ENCODE data around the gene IL37. TPM values are rescaled to one million over a fixed set of nuclear protein-coding genes. Genes with fewer than 3 reads are reported as not detected.

The IL37 gene
- total and polyA plus RNA-seq, 4 donors, result not detected

- H3K4me3 ChIP-seq (ENCODE audit: low read length in 2 of 2), result no peak overlapping the region
- H3K27ac ChIP-seq (ENCODE audit: low read depth in 1 of 2, low read length in 2 of 2), result no peak overlapping the region
- no peaks in the 10 kb centered on the region for H3K36me3 ChIP-seq (ENCODE audit: control insufficient read depth in 1 of 2, insufficient read depth in 2 of 2, low read length in 1 of 2)
- ATAC-seq (ENCODE audit: low FRiP score) (no peak), DNase-seq (no peak)
- intact Hi-C loops (cut with DNase I), result no loop called here
- WGBS, 2 donors, result 80 to 85% methylated on average over 4 of the region's 4 CpGs
- no peaks in the 10 kb centered on the region for H3K4me1 ChIP-seq (ENCODE audit: control insufficient read depth in 1 of 2, insufficient read depth in 2 of 2, low read length in 2 of 2)
- H3K27me3 ChIP-seq (ENCODE audit: control insufficient read depth in 1 of 2, insufficient read depth in 2 of 2, low read length in 1 of 2), result no peaks in the 10 kb centered on the region
- peaks cover 1% of the 10 kb centered on the region for H3K9me3 ChIP-seq (ENCODE audit: control insufficient read depth, low read length)
Measured at GRCh38 chr2:112876971-112877361, 34.0 kb upstream of the IL37 start.

GRCh38 chr2:112877423-112877822, 33.5 kb upstream of the IL37 start:
- H3K27me3 ChIP-seq (ENCODE audit: control insufficient read depth in 1 of 2, insufficient read depth in 2 of 2, low read length in 1 of 2), result no peaks in the 10 kb centered on the region
- H3K27ac ChIP-seq (ENCODE audit: low read depth in 1 of 2, low read length in 2 of 2), result no peak overlapping the region
- intact Hi-C loops (cut with DNase I), result no loop called here
- DNase-seq, result no peak
- H3K4me1 ChIP-seq (ENCODE audit: control insufficient read depth in 1 of 2, insufficient read depth in 2 of 2, low read length in 2 of 2), result no peaks in the 10 kb centered on the region
- H3K36me3 ChIP-seq (ENCODE audit: control insufficient read depth in 1 of 2, insufficient read depth in 2 of 2, low read length in 1 of 2), result no peaks in the 10 kb centered on the region
- ATAC-seq (ENCODE audit: low FRiP score), result no peak
- 91 to 92% methylated on average over 6 of the region's 6 CpGs for WGBS, 2 donors
- no peak overlapping the region for H3K4me3 ChIP-seq (ENCODE audit: low read length in 2 of 2)
- H3K9me3 ChIP-seq (ENCODE audit: control insufficient read depth, low read length), result peaks cover 1% of the 10 kb centered on the region

- intact Hi-C loops (cut with DNase I), result no loop called here
- Histone ChIP-seq H3K4me3 (ENCODE audit: low read length in 2 of 2) (no peak overlapping the region), H3K36me3 (ENCODE audit: control insufficient read depth in 1 of 2, insufficient read depth in 2 of 2, low read length in 1 of 2) (no peaks in the 10 kb centered on the region), H3K4me1 (ENCODE audit: control insufficient read depth in 1 of 2, insufficient read depth in 2 of 2, low read length in 2 of 2) (no peaks in the 10 kb centered on the region), H3K27ac (ENCODE audit: low read depth in 1 of 2, low read length in 2 of 2) (no peak overlapping the region), H3K9me3 (ENCODE audit: control insufficient read depth, low read length) (no peaks in the 10 kb centered on the region), H3K27me3 (ENCODE audit: control insufficient read depth in 1 of 2, insufficient read depth in 2 of 2, low read length in 1 of 2) (no peaks in the 10 kb centered on the region)
- DNase-seq (no peak), ATAC-seq (ENCODE audit: low FRiP score) (no peak)
- WGBS, 2 donors, result 94% methylated on average over 6 of the region's 6 CpGs
Measured at GRCh38 chr2:112879491-112880041, 31.4 kb upstream of the IL37 start.

DNA sequence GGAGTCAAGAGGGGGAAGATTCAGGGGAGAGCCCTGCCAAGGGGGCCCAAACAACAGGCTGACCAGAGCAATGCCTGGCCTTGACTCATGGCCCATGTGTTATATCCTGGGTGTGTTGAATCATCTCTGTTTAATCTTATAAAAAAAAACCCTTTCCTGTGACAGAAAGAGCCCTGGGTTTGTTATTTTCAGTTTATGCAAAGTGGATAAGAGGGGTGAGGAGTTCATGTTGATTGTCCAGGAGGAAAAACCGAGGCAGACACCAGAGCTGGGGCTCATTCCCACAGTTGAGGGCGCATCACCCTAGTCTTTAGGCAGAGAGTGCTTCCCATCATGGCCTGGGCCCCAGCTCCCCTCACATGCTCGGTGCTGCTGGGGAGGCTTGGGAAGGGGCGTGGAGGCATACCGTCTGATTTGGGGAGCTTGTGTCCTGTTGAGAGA, 30.9 kb upstream of the IL37 start:
- H3K4me1 ChIP-seq (ENCODE audit: control insufficient read depth in 1 of 2, insufficient read depth in 2 of 2, low read length in 2 of 2), result no peaks in the 10 kb centered on the region
- no peak overlapping the region for H3K4me3 ChIP-seq (ENCODE audit: low read length in 2 of 2)
- H3K36me3 ChIP-seq (ENCODE audit: control insufficient read depth in 1 of 2, insufficient read depth in 2 of 2, low read length in 1 of 2), result no peaks in the 10 kb centered on the region
- H3K9me3 ChIP-seq (ENCODE audit: control insufficient read depth, low read length), result no peaks in the 10 kb centered on the region
- no peak overlapping the region for H3K27ac ChIP-seq (ENCODE audit: low read depth in 1 of 2, low read length in 2 of 2)
- intact Hi-C loops (cut with DNase I), result no loop called here
- ATAC-seq (ENCODE audit: low FRiP score) (no peak), DNase-seq (no peak)
- 82 to 87% methylated on average over 5 of the region's 5 CpGs for WGBS, 2 donors
- H3K27me3 ChIP-seq (ENCODE audit: control insufficient read depth in 1 of 2, insufficient read depth in 2 of 2, low read length in 1 of 2), result no peaks in the 10 kb centered on the region

GRCh38 chr2:112880696-112881095, 30.3 kb upstream of the IL37 start:
- intact Hi-C loops (cut with DNase I), result no loop called here
- ATAC-seq (ENCODE audit: low FRiP score), result no peak
- no peak overlapping the region for H3K4me3 ChIP-seq (ENCODE audit: low read length in 2 of 2)
- H3K36me3 ChIP-seq (ENCODE audit: control insufficient read depth in 1 of 2, insufficient read depth in 2 of 2, low read length in 1 of 2), result no peaks in the 10 kb centered on the region
- H3K27me3 ChIP-seq (ENCODE audit: control insufficient read depth in 1 of 2, insufficient read depth in 2 of 2, low read length in 1 of 2), result no peaks in the 10 kb centered on the region
- no peaks in the 10 kb centered on the region for H3K9me3 ChIP-seq (ENCODE audit: control insufficient read depth, low read length)
- 15 to 25% methylated on average over 7 of the region's 7 CpGs for WGBS, 2 donors
- no peak for DNase-seq
- H3K27ac ChIP-seq (ENCODE audit: low read depth in 1 of 2, low read length in 2 of 2), result no peak overlapping the region
- H3K4me1 ChIP-seq (ENCODE audit: control insufficient read depth in 1 of 2, insufficient read depth in 2 of 2, low read length in 2 of 2), result no peaks in the 10 kb centered on the region

DNA sequence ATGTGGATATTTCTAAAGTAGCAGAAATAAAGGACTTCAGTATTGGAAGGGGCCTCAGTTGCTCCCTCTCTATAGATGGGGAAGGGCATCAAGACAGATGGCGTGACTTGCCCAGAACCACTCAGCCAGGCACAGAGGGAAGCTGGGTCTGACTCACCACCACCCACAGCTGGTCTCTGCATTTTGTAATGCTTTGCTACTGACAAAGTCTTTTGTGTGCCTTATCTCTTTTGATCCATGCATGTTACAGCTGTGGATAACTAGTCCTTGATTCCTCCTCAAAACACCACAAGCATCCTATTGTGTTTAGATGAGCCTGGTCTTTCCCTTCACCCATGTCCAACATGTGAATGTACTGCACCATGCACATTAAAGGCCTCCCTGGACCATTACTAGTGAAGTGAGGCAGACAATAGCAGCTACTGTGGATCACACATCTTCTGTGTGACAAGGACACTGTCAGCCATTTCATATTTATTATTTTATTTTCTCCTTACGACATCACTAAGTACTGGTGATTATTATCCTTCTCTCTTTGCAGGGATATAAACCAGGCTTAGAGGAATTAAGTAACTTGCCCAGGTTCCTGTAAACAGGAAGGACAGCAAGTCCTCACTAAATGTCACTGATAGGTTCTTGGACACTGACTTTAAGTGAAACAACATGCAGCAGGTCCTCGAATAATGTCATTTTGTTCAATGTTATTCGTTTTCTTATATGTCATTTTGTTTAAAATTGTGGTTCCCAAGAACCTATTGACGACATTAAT, 29.6 kb upstream of the IL37 start:
- H3K36me3 ChIP-seq (ENCODE audit: control insufficient read depth in 1 of 2, insufficient read depth in 2 of 2, low read length in 1 of 2), result no peaks in the 10 kb centered on the region
- H3K27me3 ChIP-seq (ENCODE audit: control insufficient read depth in 1 of 2, insufficient read depth in 2 of 2, low read length in 1 of 2), result no peaks in the 10 kb centered on the region
- intact Hi-C loops (cut with DNase I), result no loop called here
- H3K4me1 ChIP-seq (ENCODE audit: control insufficient read depth in 1 of 2, insufficient read depth in 2 of 2, low read length in 2 of 2), result no peaks in the 10 kb centered on the region
- DNase-seq (peak in 1 of 2 donors; percentile 62), ATAC-seq (ENCODE audit: low FRiP score) (no peak)
- H3K9me3 ChIP-seq (ENCODE audit: control insufficient read depth, low read length), result no peaks in the 10 kb centered on the region
- WGBS, 2 donors, result 80 to 81% methylated on average over 5 of the region's 5 CpGs
- H3K27ac ChIP-seq (ENCODE audit: low read depth in 1 of 2, low read length in 2 of 2), result no peak overlapping the region
- no peak overlapping the region for H3K4me3 ChIP-seq (ENCODE audit: low read length in 2 of 2)

DNA sequence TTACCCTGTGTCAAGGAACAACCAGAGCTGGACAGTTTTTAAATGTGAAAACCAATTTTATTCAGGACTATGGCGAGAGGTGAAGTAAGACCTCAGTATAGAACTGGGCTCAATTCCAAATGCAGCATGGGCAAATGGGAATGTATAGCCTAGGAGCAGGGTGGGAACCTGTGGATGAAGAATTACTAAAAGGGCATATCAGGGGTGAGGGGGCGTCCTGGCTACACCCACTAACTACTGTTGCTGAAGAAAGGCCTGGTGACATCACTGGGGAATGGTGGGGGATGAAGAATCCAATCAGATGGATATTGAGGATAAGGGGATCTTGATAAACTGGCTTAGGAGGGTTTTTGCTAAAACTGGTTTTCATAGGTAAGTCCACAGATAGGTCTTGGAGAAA, 27.3 kb upstream of the IL37 start:
- no peak for ATAC-seq (ENCODE audit: low FRiP score)
- Histone ChIP-seq H3K9me3 (ENCODE audit: control insufficient read depth, low read length) (no peaks in the 10 kb centered on the region), H3K27ac (ENCODE audit: low read depth in 1 of 2, low read length in 2 of 2) (no peak overlapping the region), H3K36me3 (ENCODE audit: control insufficient read depth in 1 of 2, insufficient read depth in 2 of 2, low read length in 1 of 2) (no peaks in the 10 kb centered on the region), H3K4me3 (ENCODE audit: low read length in 2 of 2) (no peak overlapping the region), H3K27me3 (ENCODE audit: control insufficient read depth in 1 of 2, insufficient read depth in 2 of 2, low read length in 1 of 2) (no peaks in the 10 kb centered on the region), H3K4me1 (ENCODE audit: control insufficient read depth in 1 of 2, insufficient read depth in 2 of 2, low read length in 2 of 2) (no peaks in the 10 kb centered on the region)
- no peak for DNase-seq
- intact Hi-C loops (cut with DNase I), result no loop called here
- WGBS, 2 donors, result 71 to 75% methylated on average over 2 of the region's 2 CpGs

- Histone ChIP-seq H3K4me1 (ENCODE audit: control insufficient read depth in 1 of 2, insufficient read depth in 2 of 2, low read length in 2 of 2) (no peaks in the 10 kb centered on the region), H3K4me3 (ENCODE audit: low read length in 2 of 2) (no peak overlapping the region), H3K27me3 (ENCODE audit: control insufficient read depth in 1 of 2, insufficient read depth in 2 of 2, low read length in 1 of 2) (no peaks in the 10 kb centered on the region), H3K27ac (ENCODE audit: low read depth in 1 of 2, low read length in 2 of 2) (no peak overlapping the region), H3K9me3 (ENCODE audit: control insufficient read depth, low read length) (no peaks in the 10 kb centered on the region), H3K36me3 (ENCODE audit: control insufficient read depth in 1 of 2, insufficient read depth in 2 of 2, low read length in 1 of 2) (no peaks in the 10 kb centered on the region)
- peak; percentile 63 for ATAC-seq (ENCODE audit: low FRiP score)
- peak in 1 of 2 donors; percentile 56 for DNase-seq
- WGBS, 2 donors, result 34 to 37% methylated on average over 6 of the region's 6 CpGs
- intact Hi-C loops (cut with DNase I), result no loop called here
Measured at GRCh38 chr2:112884869-112885505, 26.0 kb upstream of the IL37 start.

GRCh38 chr2:112885506-112885902, 25.5 kb upstream of the IL37 start:
- H3K36me3 ChIP-seq (ENCODE audit: control insufficient read depth in 1 of 2, insufficient read depth in 2 of 2, low read length in 1 of 2), result no peaks in the 10 kb centered on the region
- H3K27ac ChIP-seq (ENCODE audit: low read depth in 1 of 2, low read length in 2 of 2), result no peak overlapping the region
- H3K4me3 ChIP-seq (ENCODE audit: low read length in 2 of 2), result no peak overlapping the region
- intact Hi-C loops (cut with DNase I), result no loop called here
- no peaks in the 10 kb centered on the region for H3K4me1 ChIP-seq (ENCODE audit: control insufficient read depth in 1 of 2, insufficient read depth in 2 of 2, low read length in 2 of 2)
- WGBS, 2 donors, result 71 to 72% methylated on average over 4 of the region's 4 CpGs
- DNase-seq (no peak), ATAC-seq (ENCODE audit: low FRiP score) (no peak)
- no peaks in the 10 kb centered on the region for H3K27me3 ChIP-seq (ENCODE audit: control insufficient read depth in 1 of 2, insufficient read depth in 2 of 2, low read length in 1 of 2)
- H3K9me3 ChIP-seq (ENCODE audit: control insufficient read depth, low read length), result peaks cover 2% of the 10 kb centered on the region

All from aorta (tissue), 5 donors.